ENCODE measurements around the gene ARID1B. TPM values are rescaled to one million over a fixed set of nuclear protein-coding genes. Genes with fewer than 3 reads are reported as not detected.

Gene ARID1B
- total and polyA plus RNA-seq, 8 donors: 16.2 to 68.0 (median 42.5) TPM

DNA sequence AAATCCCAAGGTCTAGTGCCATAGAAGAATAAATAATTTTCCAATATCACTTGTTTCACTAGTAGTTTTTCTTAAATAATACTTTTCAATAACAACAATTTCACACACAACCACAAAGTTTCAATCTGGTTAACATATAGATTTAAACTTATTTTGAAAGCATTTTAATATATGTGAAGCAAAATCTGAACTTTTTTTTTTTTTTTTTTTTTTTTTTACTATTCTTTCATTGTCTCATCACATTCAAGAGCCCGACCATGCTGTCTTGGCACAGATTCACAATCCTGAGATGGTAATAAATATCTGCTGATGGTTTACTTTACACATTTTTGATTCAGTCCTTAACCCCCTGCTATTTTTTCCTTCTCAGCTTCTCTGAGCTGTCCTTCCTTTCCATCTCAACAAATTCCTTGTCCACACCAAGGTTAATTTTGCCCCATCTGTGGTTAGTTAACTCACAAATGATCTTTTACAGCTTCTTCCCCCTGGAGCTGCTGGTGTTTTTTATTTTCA is 283.3 kb downstream of the ARID1B start:
- H3K4me1 ChIP-seq: peaks cover 11 to 21% (median 16%) of the 10 kb centered on the region in 3 donors
- WGBS, 2 donors: 30 to 32% methylated on average over 1 of the region's 1 CpG
- TF ChIP-seq, protein P1, sequence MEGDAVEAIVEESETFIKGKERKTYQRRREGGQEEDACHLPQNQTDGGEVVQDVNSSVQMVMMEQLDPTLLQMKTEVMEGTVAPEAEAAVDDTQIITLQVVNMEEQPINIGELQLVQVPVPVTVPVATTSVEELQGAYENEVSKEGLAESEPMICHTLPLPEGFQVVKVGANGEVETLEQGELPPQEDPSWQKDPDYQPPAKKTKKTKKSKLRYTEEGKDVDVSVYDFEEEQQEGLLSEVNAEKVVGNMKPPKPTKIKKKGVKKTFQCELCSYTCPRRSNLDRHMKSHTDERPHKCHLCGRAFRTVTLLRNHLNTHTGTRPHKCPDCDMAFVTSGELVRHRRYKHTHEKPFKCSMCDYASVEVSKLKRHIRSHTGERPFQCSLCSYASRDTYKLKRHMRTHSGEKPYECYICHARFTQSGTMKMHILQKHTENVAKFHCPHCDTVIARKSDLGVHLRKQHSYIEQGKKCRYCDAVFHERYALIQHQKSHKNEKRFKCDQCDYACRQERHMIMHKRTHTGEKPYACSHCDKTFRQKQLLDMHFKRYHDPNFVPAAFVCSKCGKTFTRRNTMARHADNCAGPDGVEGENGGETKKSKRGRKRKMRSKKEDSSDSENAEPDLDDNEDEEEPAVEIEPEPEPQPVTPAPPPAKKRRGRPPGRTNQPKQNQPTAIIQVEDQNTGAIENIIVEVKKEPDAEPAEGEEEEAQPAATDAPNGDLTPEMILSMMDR (IDR thresholded peaks at IDR 0.05): no peak
- no peaks in the 10 kb centered on the region for H3K27me3 ChIP-seq
- H3K4me3 ChIP-seq: no peak overlapping the region
- DNase-seq (no peak), ATAC-seq (no peak), FAIRE-seq (no peak)
- no peaks in the 10 kb centered on the region for H3K9me3 ChIP-seq
- no peaks in the 10 kb centered on the region for H3K36me3 ChIP-seq
- intact Hi-C loops (cut with DNase I): no loop called here
- no peak overlapping the region for H3K27ac ChIP-seq

DNA sequence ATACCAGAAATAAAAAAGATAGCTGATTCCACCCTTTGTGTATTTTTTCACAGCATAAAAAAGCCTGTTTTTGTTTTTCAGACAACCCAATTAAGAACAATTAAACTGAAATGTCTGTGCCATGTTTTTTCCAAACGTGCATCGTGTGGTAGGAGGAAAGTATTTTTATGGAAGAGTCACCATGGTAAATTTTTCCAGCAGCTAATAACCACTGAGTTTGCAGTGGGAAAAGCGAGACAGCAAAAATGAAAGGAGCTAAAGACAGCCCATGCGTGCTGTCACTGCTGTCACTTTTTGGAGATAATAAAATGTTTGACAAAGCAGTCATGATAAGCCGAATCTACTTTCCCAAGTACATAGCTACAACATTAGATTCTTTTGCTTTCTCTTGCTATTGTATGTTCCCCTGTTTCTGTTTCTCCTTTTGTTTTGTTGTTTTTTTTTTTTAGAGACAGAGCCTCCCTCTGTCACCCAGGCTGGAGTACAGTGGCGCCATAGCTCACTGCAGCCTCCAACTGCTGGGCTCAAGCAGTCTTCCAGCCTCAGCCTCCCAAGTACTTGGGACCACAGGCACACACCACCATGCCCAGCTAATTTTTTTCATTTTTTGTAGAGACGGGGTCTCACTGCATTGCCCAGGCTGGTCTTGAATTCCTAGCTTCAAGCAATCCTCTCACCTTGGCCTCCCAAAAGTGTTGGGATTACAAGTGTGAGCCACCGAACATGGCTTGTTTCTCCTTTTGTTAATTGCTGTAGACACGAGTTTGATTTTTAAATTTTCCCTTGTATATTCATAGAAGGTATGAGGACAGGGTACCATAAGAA is 284.8 kb downstream of the ARID1B start:
- no peak for DNase-seq
- intact Hi-C loops (cut with DNase I): no loop called here
- no peak overlapping the region for H3K27ac ChIP-seq
- 83 to 86% methylated on average over 9 of the region's 9 CpGs for WGBS, 2 donors
- TF ChIP-seq, protein P1 (IDR thresholded peaks at IDR 0.05): no peak
- H3K36me3 ChIP-seq: no peaks in the 10 kb centered on the region
- H3K4me3 ChIP-seq: no peak overlapping the region
- H3K27me3 ChIP-seq: no peaks in the 10 kb centered on the region
- no peak for ATAC-seq
- H3K4me1 ChIP-seq: peaks cover 11 to 21% (median 16%) of the 10 kb centered on the region in 3 donors
- no peaks in the 10 kb centered on the region for H3K9me3 ChIP-seq
- FAIRE-seq: no peak

DNA sequence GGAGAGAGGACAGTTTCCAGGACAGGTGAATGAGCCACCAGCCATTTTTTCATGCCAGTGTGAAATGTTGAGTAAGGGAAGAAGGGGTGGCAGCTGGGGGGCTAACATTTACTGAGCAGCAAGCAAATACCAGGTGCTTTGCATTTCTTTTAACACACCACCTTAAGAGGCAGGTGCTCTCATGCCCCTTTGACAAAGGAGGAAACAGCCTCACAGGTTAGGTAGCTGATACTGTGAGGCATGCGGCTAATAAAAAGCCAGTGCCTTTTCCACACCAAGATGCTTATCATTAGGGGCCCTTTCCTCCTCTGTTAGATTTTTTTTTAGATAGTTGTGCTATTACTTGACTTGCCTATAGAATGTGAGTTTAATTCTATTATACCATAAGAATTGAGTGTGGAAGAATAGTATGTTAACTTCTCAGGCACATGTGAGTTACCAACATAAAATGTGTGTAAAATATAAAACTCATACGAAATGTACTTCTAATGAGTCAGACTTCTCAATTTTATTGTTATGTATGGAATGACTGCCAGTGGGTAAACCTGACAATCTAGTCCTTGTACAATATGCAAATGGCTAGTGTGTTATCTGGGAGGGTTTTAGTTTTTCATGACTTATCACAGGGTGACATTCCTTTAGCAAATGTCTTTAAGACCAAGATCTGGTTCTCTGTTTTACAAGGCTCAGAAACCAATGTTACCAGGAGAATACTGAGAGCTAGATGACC is 286.2 kb downstream of the ARID1B start:
- Histone ChIP-seq H3K4me3 (no peak overlapping the region), H3K4me1 (peaks cover 11 to 24% (median 17%) of the 10 kb centered on the region in 3 donors), H3K9me3 (no peaks in the 10 kb centered on the region), H3K36me3 (no peaks in the 10 kb centered on the region), H3K27me3 (no peaks in the 10 kb centered on the region), H3K27ac (no peak overlapping the region)
- no peak for FAIRE-seq
- ATAC-seq: no peak
- intact Hi-C loops (cut with DNase I): no loop called here
- TF ChIP-seq, protein P1 (IDR thresholded peaks at IDR 0.05): no peak
- DNase-seq: no peak
- WGBS, 2 donors: 83 to 91% methylated on average over 2 of the region's 2 CpGs

DNA sequence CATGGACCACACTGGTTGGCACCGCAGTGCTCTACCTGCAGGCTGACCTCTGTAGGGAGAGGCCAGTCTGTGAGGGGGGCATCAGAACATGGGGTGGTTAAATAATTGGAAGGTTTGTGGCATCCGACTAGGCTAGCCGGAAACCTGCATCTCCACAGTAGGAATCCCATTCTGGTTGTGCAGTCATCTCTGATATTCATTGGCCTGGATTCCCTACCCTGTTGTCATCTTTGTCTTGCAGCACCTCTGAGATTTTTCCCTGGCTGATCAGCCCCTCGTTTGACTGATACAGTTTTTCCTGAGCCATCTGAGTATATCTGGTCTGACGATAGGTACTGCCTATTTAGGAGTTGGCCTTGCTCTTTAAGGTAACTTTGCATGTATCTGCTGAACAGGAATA is 286.7 kb downstream of the ARID1B start:
- no peak overlapping the region for H3K4me3 ChIP-seq
- 85 to 86% methylated on average over 5 of the region's 5 CpGs for WGBS, 2 donors
- intact Hi-C loops (cut with DNase I): no loop called here
- FAIRE-seq: no peak
- H3K9me3 ChIP-seq: no peaks in the 10 kb centered on the region
- no peak overlapping the region for H3K27ac ChIP-seq
- no peaks in the 10 kb centered on the region for H3K27me3 ChIP-seq
- DNase-seq: no peak
- H3K36me3 ChIP-seq: no peaks in the 10 kb centered on the region
- TF ChIP-seq, protein P1 (IDR thresholded peaks at IDR 0.05): no peak
- H3K4me1 ChIP-seq: peaks cover 16 to 28% (median 23%) of the 10 kb centered on the region in 3 donors
- no peak for ATAC-seq

Data from pancreas (tissue), 10 donors.